Measurements from ENCODE around the gene VAV2. TPM values are rescaled to one million over a fixed set of nuclear protein-coding genes. Genes with fewer than 3 reads are reported as not detected.

Gene VAV2
- total RNA-seq, 3 donors from 2014 or later: 29.4 to 34.8 (median 34.5) TPM

- ATAC-seq (no peak), DNase-seq (no peak)
- H3K4me1 ChIP-seq (ENCODE audit: low read depth): no peaks in the 10 kb centered on the region
- intact Hi-C loops (cut with DNase I, micrococcal nuclease): no loop called here
- TF ChIP-seq, protein P1, sequence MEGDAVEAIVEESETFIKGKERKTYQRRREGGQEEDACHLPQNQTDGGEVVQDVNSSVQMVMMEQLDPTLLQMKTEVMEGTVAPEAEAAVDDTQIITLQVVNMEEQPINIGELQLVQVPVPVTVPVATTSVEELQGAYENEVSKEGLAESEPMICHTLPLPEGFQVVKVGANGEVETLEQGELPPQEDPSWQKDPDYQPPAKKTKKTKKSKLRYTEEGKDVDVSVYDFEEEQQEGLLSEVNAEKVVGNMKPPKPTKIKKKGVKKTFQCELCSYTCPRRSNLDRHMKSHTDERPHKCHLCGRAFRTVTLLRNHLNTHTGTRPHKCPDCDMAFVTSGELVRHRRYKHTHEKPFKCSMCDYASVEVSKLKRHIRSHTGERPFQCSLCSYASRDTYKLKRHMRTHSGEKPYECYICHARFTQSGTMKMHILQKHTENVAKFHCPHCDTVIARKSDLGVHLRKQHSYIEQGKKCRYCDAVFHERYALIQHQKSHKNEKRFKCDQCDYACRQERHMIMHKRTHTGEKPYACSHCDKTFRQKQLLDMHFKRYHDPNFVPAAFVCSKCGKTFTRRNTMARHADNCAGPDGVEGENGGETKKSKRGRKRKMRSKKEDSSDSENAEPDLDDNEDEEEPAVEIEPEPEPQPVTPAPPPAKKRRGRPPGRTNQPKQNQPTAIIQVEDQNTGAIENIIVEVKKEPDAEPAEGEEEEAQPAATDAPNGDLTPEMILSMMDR (IDR thresholded peaks at IDR 0.05): no peak
- H3K4me3 ChIP-seq: no peak overlapping the region
- no peaks in the 10 kb centered on the region for H3K9me3 ChIP-seq
- H3K36me3 ChIP-seq (ENCODE audit: low read depth): no peaks in the 10 kb centered on the region
These were observed 189.0 kb downstream of the VAV2 start for GRCh38 chr9:133803028-133803585.

DNA sequence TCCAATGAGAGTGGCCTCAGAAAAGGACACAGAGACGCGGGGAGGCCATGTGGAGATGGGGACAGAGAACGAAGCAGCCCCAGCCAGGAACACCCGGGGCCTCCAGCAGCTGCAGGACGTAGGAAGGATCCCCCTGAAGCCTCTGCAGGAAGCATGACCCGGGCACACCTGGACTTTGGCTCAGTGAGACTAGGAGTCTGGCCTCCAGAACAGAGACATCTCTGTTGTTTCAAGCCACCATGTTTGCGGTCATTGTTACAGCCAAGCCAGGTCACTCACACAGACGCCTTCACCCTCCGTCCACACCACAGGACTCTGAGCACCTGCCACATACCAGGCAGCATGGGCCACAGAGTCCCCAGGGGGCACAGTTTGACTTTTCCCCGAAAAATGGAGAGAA, 190.4 kb downstream of the VAV2 start:
- intact Hi-C loops (cut with DNase I, micrococcal nuclease): no loop called here
- H3K9me3 ChIP-seq: no peaks in the 10 kb centered on the region
- no peak for ATAC-seq
- H3K36me3 ChIP-seq (ENCODE audit: low read depth): no peaks in the 10 kb centered on the region
- no peaks in the 10 kb centered on the region for H3K4me1 ChIP-seq (ENCODE audit: low read depth)
- H3K4me3 ChIP-seq: no peak overlapping the region
- TF ChIP-seq, protein P1 (IDR thresholded peaks at IDR 0.05): no peak
- DNase-seq: no peak

- no peak overlapping the region for H3K4me3 ChIP-seq
- TF ChIP-seq, protein P1 (IDR thresholded peaks at IDR 0.05): no peak
- intact Hi-C loops (cut with DNase I, micrococcal nuclease): no loop called here
- no peaks in the 10 kb centered on the region for H3K36me3 ChIP-seq (ENCODE audit: low read depth)
- no peaks in the 10 kb centered on the region for H3K9me3 ChIP-seq
- ATAC-seq: no peak
- DNase-seq: no peak
- no peaks in the 10 kb centered on the region for H3K4me1 ChIP-seq (ENCODE audit: low read depth)
These were observed 191.9 kb downstream of the VAV2 start for GRCh38 chr9:133800266-133800665.

GRCh38 chr9:133799716-133800115, 192.4 kb downstream of the VAV2 start:
- H3K4me1 ChIP-seq (ENCODE audit: low read depth): no peaks in the 10 kb centered on the region
- H3K9me3 ChIP-seq: no peaks in the 10 kb centered on the region
- TF ChIP-seq, protein P1 (IDR thresholded peaks at IDR 0.05): no peak
- DNase-seq (no peak), ATAC-seq (no peak)
- H3K36me3 ChIP-seq (ENCODE audit: low read depth): no peaks in the 10 kb centered on the region
- H3K4me3 ChIP-seq: no peak overlapping the region
- intact Hi-C loops (cut with DNase I, micrococcal nuclease): no loop called here

DNA sequence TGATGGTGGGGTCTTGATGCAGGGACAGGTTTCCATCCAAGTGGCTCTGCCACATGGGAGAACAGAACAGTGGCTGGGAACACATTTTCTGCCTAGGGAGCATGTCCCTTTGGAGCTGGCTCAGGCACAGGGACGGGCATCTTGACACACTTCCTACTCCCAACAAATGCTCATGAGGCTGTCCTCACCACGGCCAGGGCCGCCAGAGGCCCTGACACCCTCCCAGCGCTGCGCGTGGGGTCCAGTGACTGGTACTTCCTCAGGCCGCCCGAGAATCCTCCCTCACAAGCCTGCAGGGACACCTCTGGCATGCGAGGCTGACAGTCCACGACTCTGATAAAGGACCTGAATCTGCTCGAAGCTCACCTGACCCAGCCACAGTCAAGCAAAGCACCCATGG, 193.0 kb downstream of the VAV2 start:
- ATAC-seq: no peak
- no peaks in the 10 kb centered on the region for H3K36me3 ChIP-seq (ENCODE audit: low read depth)
- H3K4me3 ChIP-seq: no peak overlapping the region
- intact Hi-C loops (cut with DNase I, micrococcal nuclease): no loop called here
- no peak for DNase-seq
- no peaks in the 10 kb centered on the region for H3K9me3 ChIP-seq
- TF ChIP-seq, protein P1 (IDR thresholded peaks at IDR 0.05): no peak
- H3K4me1 ChIP-seq (ENCODE audit: low read depth): no peaks in the 10 kb centered on the region

GRCh38 chr9:133798160-133798559, 194.0 kb downstream of the VAV2 start:
- Histone ChIP-seq H3K9me3 (no peaks in the 10 kb centered on the region), H3K36me3 (ENCODE audit: low read depth) (no peaks in the 10 kb centered on the region), H3K4me3 (no peak overlapping the region), H3K4me1 (ENCODE audit: low read depth) (peaks cover under 1% of the 10 kb centered on the region)
- intact Hi-C loops (cut with DNase I, micrococcal nuclease): no loop called here
- DNase-seq (no peak), ATAC-seq (no peak)
- TF ChIP-seq, protein P1 (IDR thresholded peaks at IDR 0.05): no peak
